HG03520 (cell line): ENCODE results near the gene CACNG5.

Source experiments
- ATAC-seq: cut with Tn5 transposase; IDR thresholded peaks from one replicate; pipeline ENCODE4 v1.9.1; 2021; ENCODE audit warnings: mild to moderate bottlenecking, moderate library complexity; ENCODE audit not compliant: unreplicated experiment

The CACNG5 gene

GRCh38 chr17:66822009-66822408 is 12.9 kb upstream of the CACNG5 start:
- ATAC-seq, result no peak

GRCh38 chr17:66826856-66827255 is 8.1 kb upstream of the CACNG5 start:
- ATAC-seq, result no peak

GRCh38 chr17:66829386-66829864 is 5.5 kb upstream of the CACNG5 start:
- ATAC-seq, result no peak

GRCh38 chr17:66829883-66830282 is 5.0 kb upstream of the CACNG5 start:
- no peak for ATAC-seq

GRCh38 chr17:66830451-66830850 is 4.5 kb upstream of the CACNG5 start:
- ATAC-seq, result no peak

- no peak for ATAC-seq
Measured at GRCh38 chr17:66831383-66832210, 3.3 kb upstream of the CACNG5 start.

- ATAC-seq, result no peak
Measured at GRCh38 chr17:66833201-66833600, 1.7 kb upstream of the CACNG5 start.

GRCh38 chr17:66834426-66834918 is 445 bp upstream of the CACNG5 start:
- no peak for ATAC-seq

GRCh38 chr17:66835476-66835875 is 559 bp downstream of the CACNG5 start:
- no peak for ATAC-seq

GRCh38 chr17:66836063-66837005 is 1.4 kb downstream of the CACNG5 start:
- no peak for ATAC-seq

- ATAC-seq, result no peak
Measured at GRCh38 chr17:66837226-66837625, 2.3 kb downstream of the CACNG5 start.

GRCh38 chr17:66837885-66838665 is 3.2 kb downstream of the CACNG5 start:
- no peak for ATAC-seq

- ATAC-seq, result no peak
Measured at GRCh38 chr17:66839616-66840015, 4.7 kb downstream of the CACNG5 start.

GRCh38 chr17:66840061-66840460 is 5.1 kb downstream of the CACNG5 start:
- no peak for ATAC-seq

GRCh38 chr17:66841328-66841727 is 6.4 kb downstream of the CACNG5 start:
- no peak for ATAC-seq

GRCh38 chr17:66841744-66842143 is 6.8 kb downstream of the CACNG5 start:
- ATAC-seq, result no peak

- ATAC-seq, result no peak
Measured at GRCh38 chr17:66842505-66842904, 7.6 kb downstream of the CACNG5 start.

GRCh38 chr17:66842959-66843358 is 8.0 kb downstream of the CACNG5 start:
- no peak for ATAC-seq

- no peak for ATAC-seq
Measured at GRCh38 chr17:66843627-66844026, 8.7 kb downstream of the CACNG5 start.

GRCh38 chr17:66847704-66848103 is 12.8 kb downstream of the CACNG5 start:
- no peak for ATAC-seq

- no peak for ATAC-seq
Measured at GRCh38 chr17:66848496-66848895, 13.6 kb downstream of the CACNG5 start.
